IMR-90 (cell line): ENCODE data around the gene FRAS1. TPM values are rescaled to one million over a fixed set of nuclear protein-coding genes. Genes with fewer than 3 reads are reported as not detected.

ENCODE experiments used
- ATAC-seq: fragments of 200-7000 bp; cut with Tn5 transposase; 2 replicates; pipeline ENCODE4 v1.9.1; 2020; ENCODE audit warnings: low read depth, mild to moderate bottlenecking, moderate library complexity
- BruUV-seq: library from RNA; stranded (reverse); fragments of 400-500 nt; replicated peaks from 2 replicates; lab custom pipeline; 2021; lab: Mats Ljungman, UMichigan
- CTCF ChIA-PET: fragments of 300-600 bp; formaldehyde crosslinking; extraction: SDS; loops from one replicate; lab custom pipeline; 2021; ENCODE audit warnings: antibody characterized with exemption; lab: Yijun Ruan, JAX
- POLR2A ChIA-PET: fragments of 300-600 bp; sonication (Branson Sonifier 250); formaldehyde crosslinking; loops from one replicate; lab custom pipeline; 2022; ENCODE audit warnings: antibody characterized with exemption; ENCODE audit not compliant: unreplicated experiment; lab: Charles Lee
- DNase-seq: peaks from one replicate; pipeline ENCODE4 v3.0.0; 2013
- H2AFZ ChIP-seq: replicated peaks from 2 replicates; pipeline ENCODE3; 2013; ENCODE audit warnings: low read length, mild to moderate bottlenecking; ENCODE audit not compliant: poor library complexity
- H2AK5ac ChIP-seq: 2 replicates; pipeline ENCODE4 v1.6.1; 2013; ENCODE audit warnings: low read depth, low read length, inconsistent platforms
- H2AK9ac ChIP-seq: replicated peaks from 2 replicates; pipeline ENCODE3; 2013; ENCODE audit warnings: mild to moderate bottlenecking, low read depth, low read length, moderate library complexity; ENCODE audit not compliant: poor library complexity
- H2BK120ac ChIP-seq: 2 replicates; pipeline ENCODE4 v1.6.1; 2013; ENCODE audit warnings: low read depth, low read length, inconsistent platforms
- H2BK15ac ChIP-seq: 3 replicates; pipeline ENCODE4 v1.6.1; 2013; ENCODE audit warnings: low read depth, low read length, inconsistent platforms
- H2BK20ac ChIP-seq: 2 replicates; pipeline ENCODE4 v1.6.1; 2013; ENCODE audit warnings: low read depth, mild to moderate bottlenecking, inconsistent platforms, low read length, moderate library complexity
- H2BK5ac ChIP-seq: 2 replicates; pipeline ENCODE4 v1.6.1; 2013; ENCODE audit warnings: mild to moderate bottlenecking, low read depth, low read length, inconsistent platforms; ENCODE audit not compliant: poor library complexity, severe bottlenecking
- H3K14ac ChIP-seq: replicated peaks from 2 replicates; pipeline ENCODE4 v1.6.1; 2013; ENCODE audit warnings: low read depth, low read length, inconsistent platforms
- H3K18ac ChIP-seq: 2 replicates; pipeline ENCODE4 v1.6.1; 2013; ENCODE audit warnings: low read depth, low read length, control low read depth
- H3K23ac ChIP-seq: 2 replicates; pipeline ENCODE4 v1.6.1; 2013; ENCODE audit warnings: low read depth, low read length, inconsistent platforms
- H3K27ac ChIP-seq: 2 replicates; pipeline ENCODE4 v1.5.1; 2013; ENCODE audit warnings: mild to moderate bottlenecking, control low read depth, low read length; ENCODE audit not compliant: insufficient read depth
- H3K27me3 ChIP-seq: 2 replicates; pipeline ENCODE4 v1.6.1; 2013; ENCODE audit warnings: low read length; ENCODE audit not compliant: control insufficient read depth, insufficient read depth
- H3K36me3 ChIP-seq: 2 replicates; pipeline ENCODE4 v1.6.1; 2013; ENCODE audit warnings: low read length, mixed read lengths; ENCODE audit not compliant: control insufficient read depth, insufficient read depth
- H3K4ac ChIP-seq: 2 replicates; pipeline ENCODE4 v1.6.1; 2013; ENCODE audit warnings: low read depth, low read length, inconsistent platforms
- H3K4me1 ChIP-seq: 2 replicates; pipeline ENCODE4 v1.6.1; 2013; ENCODE audit warnings: low read length, mixed read lengths; ENCODE audit not compliant: control insufficient read depth, insufficient read depth
- H3K4me2 ChIP-seq: 2 replicates; pipeline ENCODE4 v1.6.1; 2013; ENCODE audit warnings: low read depth, mild to moderate bottlenecking, control low read depth, low read length, moderate library complexity
- H3K4me3 ChIP-seq: 2 replicates; pipeline ENCODE4 v1.5.1; 2013; ENCODE audit warnings: low read depth, mild to moderate bottlenecking, control low read depth, low read length, moderate library complexity; ENCODE audit not compliant: insufficient read depth
- H3K56ac ChIP-seq: 2 replicates; pipeline ENCODE4 v1.6.1; 2013; ENCODE audit warnings: low read length, inconsistent platforms; ENCODE audit not compliant: insufficient read depth; ENCODE audit errors: extremely low read depth
- H3K79me1 ChIP-seq, 2 experiments: 2 replicates each; pipeline ENCODE4 v1.6.1; 2013; ENCODE audit warnings: low read length in 2 of 2, inconsistent platforms in 1 of 2, low read depth in 1 of 2
- H3K9ac ChIP-seq: 2 replicates; pipeline ENCODE4 v1.6.1; 2013; ENCODE audit warnings: low read depth, low read length, control low read depth
- H3K9me1 ChIP-seq: 2 replicates; pipeline ENCODE4 v1.6.1; 2013; ENCODE audit warnings: low read length, inconsistent platforms; ENCODE audit not compliant: insufficient read depth
- H3K9me3 ChIP-seq: 2 replicates; pipeline ENCODE4 v1.6.1; 2013; ENCODE audit warnings: low read length; ENCODE audit not compliant: control insufficient read depth, insufficient read depth
- H4K20me1 ChIP-seq: 2 replicates; pipeline ENCODE4 v1.6.1; 2013; ENCODE audit warnings: low read length, inconsistent platforms; ENCODE audit not compliant: insufficient read depth
- H4K5ac ChIP-seq: 2 replicates; pipeline ENCODE4 v1.6.1; 2013; ENCODE audit warnings: mild to moderate bottlenecking, low read depth, low read length, control low read depth
- H4K8ac ChIP-seq, 2 experiments: 2 replicates each; pipeline ENCODE4 v1.6.1; 2013; ENCODE audit warnings: low read depth in 2 of 2, low read length in 2 of 2, control low read depth in 1 of 2, inconsistent platforms in 1 of 2
- H4K91ac ChIP-seq: 2 replicates; pipeline ENCODE4 v1.6.1; 2013; ENCODE audit warnings: low read depth, low read length, inconsistent platforms; ENCODE audit not compliant: insufficient read depth
- CTCF ChIP-seq: conservative IDR thresholded peaks from 2 replicates; pipeline ENCODE4 v1.5.1; 2012; ENCODE audit warnings: mild to moderate bottlenecking, low read depth, low read length, improper control_type of control experiment
- MXI1 ChIP-seq: IDR thresholded peaks from 2 replicates; pipeline ENCODE4 v1.6.1; 2012; ENCODE audit warnings: low read depth, mild to moderate bottlenecking, low read length, moderate library complexity, borderline replicate concordance
- NFE2L2 ChIP-seq: fragments of 150-350 bp; IDR thresholded peaks from 2 replicates; pipeline ENCODE4 v1.6.1; 2016; ENCODE audit warnings: low read depth, mild to moderate bottlenecking, low read length
- WGBS, 2 experiments: methylation state at CpG; one replicate each; pipeline versions ENCODE4 v1.1.5 to v1.1.7; 2013; ENCODE audit warnings: missing lambda C conversion rate in 2 of 2; ENCODE audit not compliant: insufficient read length in 1 of 2; ENCODE audit errors: extremely low coverage in 2 of 2; 5-methylcytosine and 5-hydroxymethylcytosine counted together
- dilution Hi-C: fragments of 300-500 bp; cut with HindIII; formaldehyde crosslinking; loops from one replicate; pipeline ENCODE4 v1.14.3; 2018; ENCODE audit warnings: low sequenced_read_pairs; ENCODE audit not compliant: unreplicated experiment
- in situ Hi-C: fragments of 300-500 bp; cut with MboI; formaldehyde crosslinking; loops from 3 replicates; pipeline ENCODE4 v1.14.3; 2019; ENCODE audit warnings: low sequenced_read_pairs, inconsistent platforms, mixed read lengths
- intact Hi-C: fragments of 100-400 bp; cut with micrococcal nuclease; formaldehyde crosslinking; loops from 2 replicates; pipeline ENCODE4 v1.10.0; 2022
- polyA plus RNA-seq, 3 experiments: library from polyadenylated mRNA; depleted of rRNA; stranded (reverse); fragments of >200 nt; gene quantifications; 2 replicates each; pipeline ENCODE4 v1.2.3, GENCODE V29; 2012; ENCODE audit warnings: low replicate concordance in 1 of 3
- total RNA-seq: library from RNA; depleted of rRNA; stranded (reverse); fragments of >200 nt; gene quantifications from 2 replicates; pipeline ENCODE4 v1.2.3, GENCODE V29; 2012

FRAS1 gene
- total and polyA plus RNA-seq, 2 of the 4 experiments (the other 2 are of a cell fraction) = under 0.01 to 0.03 TPM

GRCh38 chr4:78190068-78190467 lies 132.9 kb downstream of the FRAS1 start:
- Histone ChIP-seq H3K9me1 (no peaks in the 10 kb centered on the region), H3K14ac (no peak overlapping the region), H3K18ac (no peak overlapping the region), H2AK5ac (no peak overlapping the region), H3K9ac (no peak overlapping the region), H3K9me3 (no peaks in the 10 kb centered on the region), H3K4me1 (no peaks in the 10 kb centered on the region), H2AFZ (no peak overlapping the region), H3K4me3 (no peak overlapping the region), H3K27me3 (no peaks in the 10 kb centered on the region), H3K4me2 (no peak overlapping the region), H4K20me1 (no peaks in the 10 kb centered on the region), H3K23ac (no peak overlapping the region), H3K36me3 (no peaks in the 10 kb centered on the region), H2BK5ac (no peak overlapping the region), H3K79me1 (no peaks in the 10 kb centered on the region), H4K91ac (no peak overlapping the region), H2BK15ac (no peak overlapping the region), H4K5ac (no peak overlapping the region), H3K56ac (no peak overlapping the region), H3K27ac (no peak overlapping the region), H2AK9ac (no peak overlapping the region), H4K8ac (no peak overlapping the region), H2BK20ac (no peak overlapping the region), H2BK120ac (no peak overlapping the region), H3K4ac (no peak overlapping the region)
- ATAC-seq (no peak), DNase-seq (no peak)
- POLR2A ChIA-PET = no interaction called here
- no TSS peak for BruUV-seq
- dilution Hi-C loops = no loop called here
- WGBS, 2 experiments = 22% methylated on average over 1 of the region's 1 CpG; no CpG with 5 or more reads in 1 of the 2 experiments
- no peak for TF ChIP-seq CTCF
- no peak for TF ChIP-seq NFE2L2
- TF ChIP-seq MXI1 = no peak
- in situ Hi-C loops = no loop called here
- CTCF ChIA-PET = no interaction called here
- intact Hi-C loops = no loop called here
